Inferior parietal cortex (tissue), 1 donor: Measurements from ENCODE around the gene PDLIM1.

Experiments used
- DNase-seq: peaks from one replicate; pipeline ENCODE4 v3.0.0-alpha.2; 2016; ENCODE audit errors: extremely low spot score

PDLIM1 gene

GRCh38 chr10:95263864-95264226 lies 27.0 kb downstream of the PDLIM1 start:
- DNase-seq, result no peak

- no peak for DNase-seq
Observed at GRCh38 chr10:95262763-95263518, 27.9 kb downstream of the PDLIM1 start.

GRCh38 chr10:95261926-95262325 lies 28.9 kb downstream of the PDLIM1 start:
- DNase-seq, result no peak

GRCh38 chr10:95260909-95261552 lies 29.8 kb downstream of the PDLIM1 start:
- DNase-seq, result no peak

- DNase-seq, result no peak
Observed at GRCh38 chr10:95260397-95260881, 30.4 kb downstream of the PDLIM1 start.

GRCh38 chr10:95257849-95258248 lies 33.0 kb downstream of the PDLIM1 start:
- DNase-seq, result no peak

GRCh38 chr10:95256268-95256667 lies 34.5 kb downstream of the PDLIM1 start:
- no peak for DNase-seq

- no peak for DNase-seq
Observed at GRCh38 chr10:95254629-95255028, 36.2 kb downstream of the PDLIM1 start.

- no peak for DNase-seq
Observed at GRCh38 chr10:95253686-95254085, 37.1 kb downstream of the PDLIM1 start.

GRCh38 chr10:95253007-95253406 lies 37.8 kb downstream of the PDLIM1 start:
- no peak for DNase-seq

- no peak for DNase-seq
Observed at GRCh38 chr10:95250856-95251255, 39.9 kb downstream of the PDLIM1 start.

GRCh38 chr10:95249467-95249866 lies 41.3 kb downstream of the PDLIM1 start:
- DNase-seq, result no peak

- no peak for DNase-seq
Observed at GRCh38 chr10:95248989-95249388, 41.8 kb downstream of the PDLIM1 start.

- DNase-seq, result no peak
Observed at GRCh38 chr10:95247881-95248583, 42.8 kb downstream of the PDLIM1 start.

- no peak for DNase-seq
Observed at GRCh38 chr10:95247200-95247880, 43.5 kb downstream of the PDLIM1 start.

GRCh38 chr10:95246582-95247051 lies 44.2 kb downstream of the PDLIM1 start:
- peak; percentile 51 for DNase-seq

GRCh38 chr10:95245425-95246055 lies 45.3 kb downstream of the PDLIM1 start:
- no peak for DNase-seq

GRCh38 chr10:95244152-95244551 lies 46.7 kb downstream of the PDLIM1 start:
- DNase-seq, result no peak

- DNase-seq, result no peak
Observed at GRCh38 chr10:95243318-95243617, 47.5 kb downstream of the PDLIM1 start.

- peak; percentile 65 for DNase-seq
Observed at GRCh38 chr10:95242581-95243317, 48.1 kb downstream of the PDLIM1 start.

GRCh38 chr10:95241533-95241932 lies 49.3 kb downstream of the PDLIM1 start:
- DNase-seq, result no peak
